ENCODE data around the gene EREG. TPM values are rescaled to one million over a fixed set of nuclear protein-coding genes. Genes with fewer than 3 reads are reported as not detected.

Gene EREG, protein sequence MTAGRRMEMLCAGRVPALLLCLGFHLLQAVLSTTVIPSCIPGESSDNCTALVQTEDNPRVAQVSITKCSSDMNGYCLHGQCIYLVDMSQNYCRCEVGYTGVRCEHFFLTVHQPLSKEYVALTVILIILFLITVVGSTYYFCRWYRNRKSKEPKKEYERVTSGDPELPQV
- total RNA-seq = 0.16 TPM
- polyA plus RNA-seq = 0.38 TPM

DNA sequence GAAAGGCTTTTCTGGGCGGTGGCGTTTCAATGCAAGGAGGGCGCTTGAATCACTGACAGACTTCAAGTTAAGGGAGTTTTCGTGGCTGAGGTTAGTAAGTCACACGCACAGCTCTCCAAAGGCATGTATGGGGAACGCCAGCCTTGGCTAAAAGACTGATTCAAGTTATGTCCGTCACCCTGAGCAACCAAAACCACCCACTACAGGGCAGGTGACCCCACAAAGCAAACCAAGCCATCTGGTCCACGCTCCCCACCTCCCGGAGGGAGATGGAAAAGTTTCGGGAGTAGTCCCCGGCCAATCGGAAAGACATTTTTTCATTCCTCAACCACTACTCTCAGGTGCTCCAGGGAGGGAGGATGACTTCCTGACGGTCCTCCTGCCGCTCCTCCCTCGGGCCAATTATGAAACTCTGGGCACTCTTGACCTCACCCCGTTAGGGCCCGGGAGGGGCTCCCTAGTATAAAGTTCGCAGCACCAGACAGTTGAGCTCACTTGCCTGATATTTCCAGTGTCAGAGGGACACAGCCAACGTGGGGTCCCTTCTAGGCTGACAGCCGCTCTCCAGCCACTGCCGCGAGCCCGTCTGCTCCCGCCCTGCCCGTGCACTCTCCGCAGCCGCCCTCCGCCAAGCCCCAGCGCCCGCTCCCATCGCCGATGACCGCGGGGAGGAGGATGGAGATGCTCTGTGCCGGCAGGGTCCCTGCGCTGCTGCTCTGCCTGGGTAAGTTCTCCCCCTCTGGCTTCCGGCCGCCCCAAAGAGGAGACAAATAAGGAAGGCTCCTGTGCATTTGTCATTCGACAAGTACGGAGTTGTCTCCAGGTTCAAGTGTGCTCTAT, at the start of gene EREG:
EREG (plus strand) TSS at position 494 of the 840 bp plus-strand sequence; CDS start at position 658, 164 bp downstream.
- Histone ChIP-seq H3K36me3 (ENCODE audit: insufficient read depth) (no peaks in the 10 kb centered on the region), H3K4me1 (ENCODE audit: insufficient read depth) (no peaks in the 10 kb centered on the region), H3K27ac (ENCODE audit: low read depth) (no peak within 1 kb of the TSS), H3K4me3 (ENCODE audit: low read depth, low read length) (peak within 1 kb of the TSS; percentile 19)
- DNase-seq (ENCODE audit: extremely low spot score) = no peak
- WGBS = 9% methylated on average over 40 of the region's 40 CpGs

DNA sequence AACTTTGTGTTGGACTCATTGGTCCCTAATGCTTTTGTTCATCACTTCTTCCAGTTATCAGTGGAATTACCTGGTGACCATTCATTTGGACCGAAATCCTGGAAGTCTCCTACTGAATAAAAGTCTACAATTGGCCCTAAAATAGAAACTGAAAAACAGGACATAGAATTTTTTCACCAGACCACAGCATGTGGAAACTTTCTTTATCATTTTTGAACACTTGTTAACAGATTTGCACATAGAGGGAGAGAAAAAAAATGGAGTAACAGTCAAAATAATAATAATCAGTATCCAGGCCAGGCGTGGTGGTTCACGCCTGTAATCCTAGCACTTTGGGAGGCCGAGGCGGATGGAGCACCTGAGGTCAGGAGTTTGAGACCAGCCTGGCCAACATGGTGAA, 49.6 kb upstream of the EREG start:
- H3K4me1 ChIP-seq (ENCODE audit: insufficient read depth) = no peaks in the 10 kb centered on the region
- H3K36me3 ChIP-seq (ENCODE audit: insufficient read depth) = no peaks in the 10 kb centered on the region
- 88% methylated on average over 5 of the region's 5 CpGs for WGBS
- DNase-seq (ENCODE audit: extremely low spot score) = no peak
- no peak overlapping the region for H3K27ac ChIP-seq (ENCODE audit: low read depth)
- no peak overlapping the region for H3K4me3 ChIP-seq (ENCODE audit: low read depth, low read length)

DNA sequence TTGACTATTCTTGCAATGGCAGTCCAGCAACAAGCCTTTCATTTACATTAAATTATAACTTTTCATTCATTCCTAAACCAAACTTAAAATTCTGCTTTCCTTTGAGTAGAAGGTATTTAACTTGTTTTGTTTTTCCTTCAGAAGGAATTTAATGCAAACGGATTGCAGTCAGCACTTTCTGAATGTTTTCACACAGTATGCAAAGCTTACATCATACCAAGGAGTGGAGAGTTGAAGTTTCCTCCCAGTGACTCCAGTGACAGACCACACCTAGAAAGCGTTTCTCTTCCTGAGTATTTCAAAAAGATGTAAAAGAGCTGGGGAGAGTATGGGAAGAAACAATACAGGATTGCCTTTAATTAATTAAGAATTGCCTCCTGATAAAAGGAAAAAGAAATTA, 48.5 kb upstream of the EREG start:
- 43% methylated on average over 2 of the region's 2 CpGs for WGBS
- no peak overlapping the region for H3K4me3 ChIP-seq (ENCODE audit: low read depth, low read length)

DNA sequence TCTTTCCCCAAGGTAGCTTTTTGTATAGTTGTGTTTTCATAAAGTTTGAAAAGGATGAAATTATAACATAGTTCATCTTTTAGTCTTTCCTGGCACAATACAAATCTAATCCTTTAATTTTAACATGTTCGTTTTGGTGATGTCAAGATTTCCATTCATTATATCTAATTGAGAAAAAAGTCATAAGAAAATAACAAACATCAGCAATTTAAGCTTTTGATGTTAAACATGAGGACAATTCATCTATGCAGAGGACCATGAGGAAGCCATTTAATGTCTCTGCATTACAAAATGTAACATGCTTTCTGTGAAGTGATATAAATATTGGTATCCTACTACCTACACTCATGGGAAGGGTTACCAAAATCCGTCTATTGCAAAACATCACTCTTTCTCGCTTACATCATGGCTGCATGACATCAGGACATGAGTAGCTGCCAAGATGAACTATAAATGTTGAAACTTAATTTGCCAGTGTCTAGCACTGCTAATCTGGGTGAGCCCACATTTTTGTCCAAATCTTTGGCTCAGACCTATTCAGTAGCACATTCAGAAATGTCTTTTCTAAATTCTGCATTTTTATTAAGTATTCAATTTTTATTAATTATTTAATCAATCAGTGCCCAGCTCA, 47.2 kb upstream of the EREG start:
- DNase-seq (ENCODE audit: extremely low spot score) = no peak
- Histone ChIP-seq H3K4me3 (ENCODE audit: low read depth, low read length) (no peak overlapping the region), H3K4me1 (ENCODE audit: insufficient read depth) (no peaks in the 10 kb centered on the region), H3K36me3 (ENCODE audit: insufficient read depth) (no peaks in the 10 kb centered on the region), H3K27ac (ENCODE audit: low read depth) (no peak overlapping the region)
- 67% methylated on average over 3 of the region's 3 CpGs for WGBS

More for the DNA sequence above, 48.5 kb upstream of the EREG start:
- DNase-seq (ENCODE audit: extremely low spot score) = no peak
- no peaks in the 10 kb centered on the region for H3K36me3 ChIP-seq (ENCODE audit: insufficient read depth)
- no peak overlapping the region for H3K27ac ChIP-seq (ENCODE audit: low read depth)
- H3K4me1 ChIP-seq (ENCODE audit: insufficient read depth) = no peaks in the 10 kb centered on the region

DNA sequence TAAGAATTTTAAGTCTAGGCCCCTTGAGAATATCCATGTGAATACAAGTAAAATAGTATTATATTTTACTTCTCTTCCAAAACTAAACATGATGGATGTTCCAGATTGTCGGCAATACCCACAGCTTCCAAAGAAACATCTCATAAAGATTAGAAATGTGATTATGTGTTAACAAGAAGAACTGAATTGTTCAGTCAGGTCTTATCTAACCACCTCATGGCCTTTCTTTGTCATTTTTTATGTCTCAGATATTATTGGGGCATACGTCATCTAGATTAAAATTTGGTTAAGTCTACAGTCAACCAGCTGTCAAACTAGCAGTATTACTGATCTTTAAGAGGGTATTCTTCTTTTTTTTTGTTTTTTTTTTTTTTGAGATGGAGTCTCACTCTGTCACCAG, 46.7 kb upstream of the EREG start:
- no peak for DNase-seq (ENCODE audit: extremely low spot score)
- Histone ChIP-seq H3K4me1 (ENCODE audit: insufficient read depth) (no peaks in the 10 kb centered on the region), H3K4me3 (ENCODE audit: low read depth, low read length) (no peak overlapping the region), H3K36me3 (ENCODE audit: insufficient read depth) (no peaks in the 10 kb centered on the region), H3K27ac (ENCODE audit: low read depth) (no peak overlapping the region)
- WGBS = 47% methylated on average over 2 of the region's 2 CpGs

DNA sequence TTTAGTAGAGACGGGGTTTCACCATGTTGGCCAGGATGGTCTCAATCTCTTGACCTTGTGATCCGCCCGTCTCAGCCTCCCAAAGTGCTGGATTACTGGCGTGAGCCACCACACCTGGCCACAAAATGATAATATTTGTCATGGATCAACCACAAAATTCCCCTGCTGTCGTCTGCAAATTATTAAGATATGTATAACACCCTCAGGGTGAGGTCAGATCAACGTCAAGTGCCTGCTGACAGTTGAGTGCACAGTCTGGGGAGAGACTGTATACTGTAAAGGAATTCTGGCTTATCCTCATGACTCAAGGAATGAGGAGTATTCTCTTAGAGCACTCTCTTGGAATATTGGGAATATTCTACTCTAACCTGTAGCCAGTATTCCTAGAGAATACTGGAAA, 45.5 kb upstream of the EREG start:
- H3K36me3 ChIP-seq (ENCODE audit: insufficient read depth) = no peaks in the 10 kb centered on the region
- H3K27ac ChIP-seq (ENCODE audit: low read depth) = no peak overlapping the region
- H3K4me3 ChIP-seq (ENCODE audit: low read depth, low read length) = no peak overlapping the region
- WGBS = 74% methylated on average over 6 of the region's 6 CpGs
- DNase-seq (ENCODE audit: extremely low spot score) = no peak
- H3K4me1 ChIP-seq (ENCODE audit: insufficient read depth) = no peaks in the 10 kb centered on the region

DNA sequence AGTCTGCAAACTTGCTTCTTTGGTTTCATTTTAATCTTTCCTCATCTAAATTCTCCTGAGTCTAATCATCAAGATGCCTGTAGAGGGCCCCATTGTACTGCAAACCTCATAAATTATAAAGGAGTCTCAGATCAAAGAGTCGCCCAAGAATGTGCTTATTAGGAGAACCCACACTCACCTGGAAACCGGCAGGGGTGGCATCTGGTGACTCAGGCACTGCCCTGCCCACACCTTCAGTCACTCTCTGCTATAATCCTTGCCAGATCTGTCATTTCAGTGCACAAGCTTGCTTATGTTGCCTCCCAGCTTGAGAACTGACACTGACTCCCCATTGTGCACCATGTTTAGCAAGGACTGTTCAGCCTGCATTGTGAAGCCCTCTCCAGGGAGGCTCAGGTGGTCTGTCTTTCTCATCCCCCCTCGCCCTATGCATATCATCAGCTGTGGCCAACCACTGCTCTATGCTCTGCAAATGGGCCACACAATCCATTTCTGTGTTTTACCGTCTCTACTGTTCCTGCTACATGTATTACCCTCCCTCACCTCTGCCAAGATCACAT, 44.3 kb upstream of the EREG start:
- Histone ChIP-seq H3K4me1 (ENCODE audit: insufficient read depth) (no peaks in the 10 kb centered on the region), H3K36me3 (ENCODE audit: insufficient read depth) (no peaks in the 10 kb centered on the region), H3K27ac (ENCODE audit: low read depth) (no peak overlapping the region), H3K4me3 (ENCODE audit: low read depth, low read length) (no peak overlapping the region)
- WGBS = 42% methylated on average over 4 of the region's 4 CpGs
- DNase-seq (ENCODE audit: extremely low spot score) = peak; percentile 48

DNA sequence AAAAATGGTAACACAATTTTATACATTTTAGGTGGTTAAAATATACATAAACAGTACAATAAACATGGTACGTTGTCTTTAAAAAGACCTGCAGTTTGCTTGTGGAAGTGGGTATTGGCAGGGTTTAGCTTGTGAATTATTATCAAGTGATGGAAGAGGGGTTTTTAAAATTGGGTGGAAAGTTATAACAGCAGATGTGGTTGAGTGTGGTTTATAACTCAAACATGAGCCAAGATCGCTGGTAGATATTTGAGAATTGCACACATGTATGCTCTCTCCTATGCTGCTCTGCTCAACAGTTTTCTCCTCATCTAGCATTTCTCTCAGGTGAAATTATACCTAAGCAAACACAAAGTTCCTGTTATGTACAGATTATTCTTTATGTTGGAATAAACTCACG, 42.6 kb upstream of the EREG start:
- WGBS = 74% methylated on average over 3 of the region's 3 CpGs
- Histone ChIP-seq H3K27ac (ENCODE audit: low read depth) (no peak overlapping the region), H3K4me3 (ENCODE audit: low read depth, low read length) (no peak overlapping the region), H3K4me1 (ENCODE audit: insufficient read depth) (no peaks in the 10 kb centered on the region), H3K36me3 (ENCODE audit: insufficient read depth) (no peaks in the 10 kb centered on the region)
- DNase-seq (ENCODE audit: extremely low spot score) = no peak

DNA sequence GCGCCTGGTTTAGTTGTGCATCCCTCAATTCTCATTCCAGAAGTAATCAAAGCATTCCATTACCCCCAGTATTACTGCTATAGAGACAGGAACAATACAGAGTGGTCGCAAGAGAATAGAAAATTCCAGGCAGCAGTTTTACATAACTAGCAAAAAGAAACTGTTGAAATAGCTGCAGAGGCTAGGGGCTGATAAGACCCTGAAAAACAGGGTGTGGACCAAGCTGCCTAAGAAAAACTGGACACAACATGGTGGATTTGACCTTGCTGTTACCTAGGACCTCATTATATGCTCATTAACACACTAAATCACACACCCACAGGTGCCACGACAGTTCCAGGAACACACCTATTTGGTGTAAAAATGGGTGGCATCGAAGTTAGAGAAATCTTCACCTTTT, 41.3 kb upstream of the EREG start:
- WGBS = 87% methylated on average over 4 of the region's 4 CpGs
- no peaks in the 10 kb centered on the region for H3K36me3 ChIP-seq (ENCODE audit: insufficient read depth)

DNA sequence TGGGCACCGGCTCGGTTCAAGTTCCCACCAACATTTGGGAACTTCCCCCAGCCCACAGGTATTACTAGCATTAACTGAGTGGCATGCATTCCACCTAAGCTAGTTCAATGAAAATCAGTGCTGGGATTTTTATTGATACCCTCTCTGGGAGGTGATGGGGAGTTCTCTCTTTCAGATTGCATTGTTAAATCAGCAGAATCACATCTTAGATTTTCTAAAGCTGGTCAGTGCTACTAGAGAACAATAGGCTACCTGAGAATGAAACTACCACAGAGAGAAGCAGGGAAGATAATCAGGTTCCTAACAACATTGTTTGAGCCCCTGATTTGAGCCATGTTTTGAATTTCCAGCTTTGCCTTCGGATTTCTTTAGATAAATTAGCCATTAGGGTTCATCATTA, 40.7 kb upstream of the EREG start:
- no peak overlapping the region for H3K27ac ChIP-seq (ENCODE audit: low read depth)
- DNase-seq (ENCODE audit: extremely low spot score) = no peak
- H3K4me3 ChIP-seq (ENCODE audit: low read depth, low read length) = no peak overlapping the region
- no peaks in the 10 kb centered on the region for H3K4me1 ChIP-seq (ENCODE audit: insufficient read depth)
- WGBS = 66% methylated on average over 3 of the region's 3 CpGs
- H3K36me3 ChIP-seq (ENCODE audit: insufficient read depth) = no peaks in the 10 kb centered on the region

More for the DNA sequence above, 41.3 kb upstream of the EREG start:
- H3K27ac ChIP-seq (ENCODE audit: low read depth) = no peak overlapping the region
- no peak overlapping the region for H3K4me3 ChIP-seq (ENCODE audit: low read depth, low read length)
- H3K4me1 ChIP-seq (ENCODE audit: insufficient read depth) = no peaks in the 10 kb centered on the region
- no peak for DNase-seq (ENCODE audit: extremely low spot score)

DNA sequence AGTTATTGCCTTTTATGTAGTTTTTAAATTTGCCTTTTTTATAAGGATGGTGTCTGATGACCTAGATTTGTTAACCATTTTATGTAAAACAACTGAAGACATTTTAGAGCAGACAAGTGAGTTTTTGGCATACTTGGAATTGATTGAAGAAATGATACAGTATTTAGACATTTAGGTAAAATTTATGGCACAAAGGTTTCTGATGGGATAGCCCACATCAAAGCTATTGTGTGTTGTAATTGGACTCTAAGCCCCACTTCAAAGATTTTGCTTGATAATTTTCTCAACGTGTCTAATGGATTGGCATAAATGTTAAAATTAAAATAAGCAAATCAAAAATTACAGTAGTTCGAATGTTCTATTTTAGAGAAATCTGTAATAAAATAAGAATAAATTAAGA, 39.1 kb upstream of the EREG start:
- 76% methylated on average over 2 of the region's 2 CpGs for WGBS
- no peak overlapping the region for H3K4me3 ChIP-seq (ENCODE audit: low read depth, low read length)
- H3K36me3 ChIP-seq (ENCODE audit: insufficient read depth) = no peaks in the 10 kb centered on the region
- H3K27ac ChIP-seq (ENCODE audit: low read depth) = no peak overlapping the region
- no peak for DNase-seq (ENCODE audit: extremely low spot score)
- no peaks in the 10 kb centered on the region for H3K4me1 ChIP-seq (ENCODE audit: insufficient read depth)

DNA sequence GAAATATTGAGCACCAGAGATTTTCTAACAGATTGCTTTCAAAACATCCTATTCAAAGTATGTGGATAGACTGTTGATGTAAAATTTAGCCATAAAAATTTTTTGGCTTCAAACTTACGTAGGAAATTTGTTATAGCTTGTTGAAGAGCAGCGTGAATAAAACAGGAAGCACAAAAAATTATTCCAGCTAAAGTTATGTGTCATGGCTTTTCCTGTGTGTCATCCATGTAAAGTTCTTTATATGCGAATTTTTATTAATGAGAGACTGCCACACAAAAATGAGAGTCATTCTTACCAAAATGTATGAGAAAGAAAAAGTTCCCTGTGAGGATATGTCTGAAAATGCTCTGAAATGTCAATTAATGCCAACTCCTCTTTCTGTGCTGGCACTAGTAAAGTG, 37.2 kb upstream of the EREG start:
- H3K4me3 ChIP-seq (ENCODE audit: low read depth, low read length) = no peak overlapping the region
- no peak for DNase-seq (ENCODE audit: extremely low spot score)
- no peaks in the 10 kb centered on the region for H3K36me3 ChIP-seq (ENCODE audit: insufficient read depth)
- 49% methylated on average over 3 of the region's 3 CpGs for WGBS
- H3K27ac ChIP-seq (ENCODE audit: low read depth) = no peak overlapping the region
- H3K4me1 ChIP-seq (ENCODE audit: insufficient read depth) = no peaks in the 10 kb centered on the region

DNA sequence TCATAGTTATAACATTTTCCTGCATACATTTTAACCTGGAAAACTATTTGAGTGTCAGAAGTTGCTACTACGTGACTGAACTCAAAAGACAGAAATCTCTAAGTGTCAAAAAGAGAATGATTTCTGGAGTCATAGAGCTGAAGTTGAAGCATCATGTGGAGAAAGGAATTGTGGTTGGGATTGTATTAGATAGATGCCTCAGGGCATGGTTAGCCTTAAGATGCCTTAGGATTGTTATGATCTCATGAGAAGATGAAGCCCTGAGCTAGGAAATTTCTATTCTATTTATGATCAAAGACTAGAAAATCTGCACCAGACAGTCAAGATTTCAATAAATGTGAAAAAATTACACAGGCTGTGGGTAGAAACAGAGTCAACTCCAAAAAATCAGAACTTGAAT, 36.4 kb upstream of the EREG start:
- Histone ChIP-seq H3K36me3 (ENCODE audit: insufficient read depth) (no peaks in the 10 kb centered on the region), H3K4me1 (ENCODE audit: insufficient read depth) (no peaks in the 10 kb centered on the region), H3K4me3 (ENCODE audit: low read depth, low read length) (no peak overlapping the region), H3K27ac (ENCODE audit: low read depth) (no peak overlapping the region)
- no peak for DNase-seq (ENCODE audit: extremely low spot score)
- WGBS = 87% methylated on average over 1 of the region's 1 CpG

DNA sequence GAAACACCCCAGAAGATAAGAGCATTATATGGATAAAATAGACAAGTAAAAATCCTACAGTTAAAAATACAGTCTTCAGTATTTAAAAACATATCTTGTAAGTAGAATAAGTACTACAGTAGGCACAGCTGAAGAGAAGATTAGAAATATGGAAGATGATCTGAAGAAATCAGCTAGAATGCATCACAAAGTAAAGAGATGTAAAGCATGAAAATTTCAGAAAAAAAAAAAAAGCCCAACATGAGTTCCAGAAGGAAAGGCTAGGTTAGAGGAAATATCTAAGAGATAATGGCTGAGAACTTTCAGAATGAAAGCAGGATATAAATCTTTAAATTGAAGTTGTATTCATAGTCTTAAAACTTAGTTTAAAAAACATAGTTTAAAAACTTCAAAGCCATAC, 35.6 kb upstream of the EREG start:
- Histone ChIP-seq H3K4me3 (ENCODE audit: low read depth, low read length) (no peak overlapping the region), H3K4me1 (ENCODE audit: insufficient read depth) (no peaks in the 10 kb centered on the region), H3K27ac (ENCODE audit: low read depth) (no peak overlapping the region), H3K36me3 (ENCODE audit: insufficient read depth) (no peaks in the 10 kb centered on the region)
- DNase-seq (ENCODE audit: extremely low spot score) = no peak

Data from urinary bladder (tissue), 4 donors.